HCT116 (cell line): ENCODE measurements around the gene HIRIP3.

Source experiments
- EZH2phosphoT487 ChIP-seq: fragments of 200-600 bp; IDR thresholded peaks from 2 replicates; pipeline ENCODE4 v1.6.1; 2018; ENCODE audit warnings: antibody characterized with exemption, borderline replicate concordance
- POLR2A ChIP-seq: IDR thresholded peaks from 2 replicates; pipeline ENCODE4 v1.7.0; 2011; ENCODE audit warnings: borderline replicate concordance; ENCODE audit not compliant: insufficient read depth, insufficient read length; ENCODE audit errors: extremely low read depth
- YY1 ChIP-seq: IDR thresholded peaks from 2 replicates; pipeline ENCODE4 v1.6.1; 2011; ENCODE audit warnings: low read length, low read depth, moderate library complexity, mild to moderate bottlenecking; ENCODE audit not compliant: insufficient replicate concordance; ENCODE audit errors: extremely low read depth
- TF ChIP-seq, protein P1 (sequence below), 3 experiments: fragments of 200-600 bp in 1 of 3; sonication (generic) in 1 of 3; IDR thresholded peaks in 2 of 3; conservative IDR thresholded peaks in 1 of 3; 2 replicates each; pipeline ENCODE4 v1.5.1; 2012 to 2017; ENCODE audit warnings: low read depth in 2 of 3, low read length in 2 of 3, antibody characterized with exemption in 1 of 3, borderline replicate concordance in 1 of 3, control low read depth in 1 of 3, mild to moderate bottlenecking in 1 of 3, mixed read lengths in 1 of 3, mixed run types in 1 of 3, moderate library complexity in 1 of 3; ENCODE audit not compliant: insufficient read depth in 1 of 3
- TF ChIP-seq, protein P2 (sequence below): IDR thresholded peaks from 2 replicates; pipeline ENCODE4 v1.6.1; 2012
- TF ChIP-seq, protein P3 (sequence below): IDR thresholded peaks from 2 replicates; pipeline ENCODE4 v1.6.1; 2012

DNA sequence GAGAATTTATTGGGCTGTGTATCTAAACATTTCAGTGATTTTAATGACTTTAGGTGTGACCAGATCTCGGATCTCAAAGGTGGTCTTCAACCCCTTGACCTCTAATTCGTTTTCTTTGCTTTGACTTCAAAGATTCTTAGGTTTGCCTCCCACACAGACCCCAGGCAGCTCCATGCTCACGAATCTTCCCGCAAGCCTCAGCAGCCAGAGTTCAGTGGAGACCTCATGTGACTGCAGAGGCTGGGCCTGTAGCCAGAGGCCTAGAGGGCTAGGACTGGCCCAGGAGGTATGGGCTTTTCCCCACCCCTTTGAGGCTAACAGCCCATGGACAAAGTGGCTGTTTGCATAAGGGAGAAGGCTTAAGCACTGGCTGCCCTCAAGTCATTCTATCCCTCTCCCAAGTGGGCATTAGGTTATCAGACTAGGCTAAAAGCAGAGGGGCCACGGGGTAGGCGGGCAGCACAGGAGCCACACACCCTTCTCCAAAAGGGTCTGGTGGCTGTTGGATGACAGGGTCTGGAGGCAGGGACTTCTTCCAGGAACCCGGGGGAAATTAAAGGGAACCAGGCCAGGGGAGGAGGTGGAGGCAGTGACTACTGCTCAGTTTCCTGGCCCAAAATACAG lies 3.0 kb downstream of the HIRIP3 start:
- TF ChIP-seq, protein P1, sequence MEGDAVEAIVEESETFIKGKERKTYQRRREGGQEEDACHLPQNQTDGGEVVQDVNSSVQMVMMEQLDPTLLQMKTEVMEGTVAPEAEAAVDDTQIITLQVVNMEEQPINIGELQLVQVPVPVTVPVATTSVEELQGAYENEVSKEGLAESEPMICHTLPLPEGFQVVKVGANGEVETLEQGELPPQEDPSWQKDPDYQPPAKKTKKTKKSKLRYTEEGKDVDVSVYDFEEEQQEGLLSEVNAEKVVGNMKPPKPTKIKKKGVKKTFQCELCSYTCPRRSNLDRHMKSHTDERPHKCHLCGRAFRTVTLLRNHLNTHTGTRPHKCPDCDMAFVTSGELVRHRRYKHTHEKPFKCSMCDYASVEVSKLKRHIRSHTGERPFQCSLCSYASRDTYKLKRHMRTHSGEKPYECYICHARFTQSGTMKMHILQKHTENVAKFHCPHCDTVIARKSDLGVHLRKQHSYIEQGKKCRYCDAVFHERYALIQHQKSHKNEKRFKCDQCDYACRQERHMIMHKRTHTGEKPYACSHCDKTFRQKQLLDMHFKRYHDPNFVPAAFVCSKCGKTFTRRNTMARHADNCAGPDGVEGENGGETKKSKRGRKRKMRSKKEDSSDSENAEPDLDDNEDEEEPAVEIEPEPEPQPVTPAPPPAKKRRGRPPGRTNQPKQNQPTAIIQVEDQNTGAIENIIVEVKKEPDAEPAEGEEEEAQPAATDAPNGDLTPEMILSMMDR (IDR thresholded peaks at IDR 0.05 in 2 of 3, conservative IDR thresholded peaks at IDR 0.05 in 1 of 3; ENCODE audit: borderline replicate concordance in 1 of 3, insufficient read depth in 1 of 3, low read depth in 2 of 3, low read length in 2 of 3): no peak
- no peak for TF ChIP-seq POLR2A
- TF ChIP-seq EZH2phosphoT487: no peak
- TF ChIP-seq YY1: no peak
- TF ChIP-seq, protein P2, sequence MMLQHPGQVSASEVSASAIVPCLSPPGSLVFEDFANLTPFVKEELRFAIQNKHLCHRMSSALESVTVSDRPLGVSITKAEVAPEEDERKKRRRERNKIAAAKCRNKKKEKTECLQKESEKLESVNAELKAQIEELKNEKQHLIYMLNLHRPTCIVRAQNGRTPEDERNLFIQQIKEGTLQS: no peak
- TF ChIP-seq, protein P3, sequence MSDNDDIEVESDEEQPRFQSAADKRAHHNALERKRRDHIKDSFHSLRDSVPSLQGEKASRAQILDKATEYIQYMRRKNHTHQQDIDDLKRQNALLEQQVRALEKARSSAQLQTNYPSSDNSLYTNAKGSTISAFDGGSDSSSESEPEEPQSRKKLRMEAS: no peak
